Measurements from ENCODE around the gene WDR72. TPM values are rescaled to one million over a fixed set of nuclear protein-coding genes. Genes with fewer than 3 reads are reported as not detected.

The WDR72 gene
- total and polyA plus RNA-seq, 9 donors, result 0.04 to 4.4 (median 0.82) TPM; not detected in 2

GRCh38 chr15:53477981-53478766, 281.3 kb downstream of the WDR72 start:
- 86 to 88% (median 86%) methylated on average over 9 of the region's 9 CpGs for WGBS, 3 donors

GRCh38 chr15:53473886-53474285, 285.6 kb downstream of the WDR72 start:
- H3K4me3 ChIP-seq, result no peak overlapping the region
- H3K4me1 ChIP-seq (ENCODE audit: insufficient read depth), result no peaks in the 10 kb centered on the region
- TF ChIP-seq POLR2A (IDR thresholded peaks at IDR 0.05), result no peak
- TF ChIP-seq EP300 (IDR thresholded peaks at IDR 0.05), result no peak
- TF ChIP-seq CTCF (IDR thresholded peaks at IDR 0.05), result no peak
- H3K27ac ChIP-seq, result no peak overlapping the region
- H3K27me3 ChIP-seq, result no peaks in the 10 kb centered on the region
- H3K36me3 ChIP-seq, result no peaks in the 10 kb centered on the region
- WGBS, 3 donors, result 8 to 30% (median 21%) methylated on average over 1 of the region's 1 CpG
- intact Hi-C loops (cut with DNase I), result no loop called here
- no peak for DNase-seq
- no peaks in the 10 kb centered on the region for H3K9me3 ChIP-seq

More at GRCh38 chr15:53477981-53478766, 281.3 kb downstream of the WDR72 start:
- intact Hi-C loops (cut with DNase I), result no loop called here
- H3K4me3 ChIP-seq, result no peak overlapping the region
- no peak overlapping the region for H3K27ac ChIP-seq
- no peak for TF ChIP-seq EP300 (IDR thresholded peaks at IDR 0.05)
- TF ChIP-seq POLR2A (IDR thresholded peaks at IDR 0.05), result no peak
- TF ChIP-seq CTCF (IDR thresholded peaks at IDR 0.05), result no peak
- H3K9me3 ChIP-seq, result no peaks in the 10 kb centered on the region
- no peaks in the 10 kb centered on the region for H3K36me3 ChIP-seq
- H3K4me1 ChIP-seq (ENCODE audit: insufficient read depth), result no peaks in the 10 kb centered on the region
- DNase-seq, result no peak
- H3K27me3 ChIP-seq, result no peaks in the 10 kb centered on the region

- no peaks in the 10 kb centered on the region for H3K9me3 ChIP-seq
- TF ChIP-seq CTCF (IDR thresholded peaks at IDR 0.05) (no peak), EP300 (IDR thresholded peaks at IDR 0.05) (no peak), POLR2A (IDR thresholded peaks at IDR 0.05) (no peak)
- no peak overlapping the region for H3K27ac ChIP-seq
- H3K36me3 ChIP-seq, result no peaks in the 10 kb centered on the region
- no peaks in the 10 kb centered on the region for H3K27me3 ChIP-seq
- H3K4me1 ChIP-seq (ENCODE audit: insufficient read depth), result no peaks in the 10 kb centered on the region
- intact Hi-C loops (cut with DNase I), result no loop called here
- no peak for DNase-seq
- WGBS, 3 donors, result 17 to 49% (median 19%) methylated on average over 4 of the region's 4 CpGs
- no peak overlapping the region for H3K4me3 ChIP-seq
Observed at GRCh38 chr15:53473435-53473834, 286.0 kb downstream of the WDR72 start.

- Histone ChIP-seq H3K4me3 (no peak overlapping the region), H3K36me3 (no peaks in the 10 kb centered on the region), H3K27me3 (no peaks in the 10 kb centered on the region), H3K27ac (no peak overlapping the region), H3K4me1 (ENCODE audit: insufficient read depth) (no peaks in the 10 kb centered on the region), H3K9me3 (no peaks in the 10 kb centered on the region)
- DNase-seq, result no peak
- no peak for TF ChIP-seq EP300 (IDR thresholded peaks at IDR 0.05)
- intact Hi-C loops (cut with DNase I), result no loop called here
- WGBS, 3 donors, result 11 to 31% (median 21%) methylated on average over 5 of the region's 5 CpGs
Observed at GRCh38 chr15:53472883-53473282, 286.6 kb downstream of the WDR72 start.

GRCh38 chr15:53472210-53472609, 287.3 kb downstream of the WDR72 start:
- Histone ChIP-seq H3K9me3 (no peaks in the 10 kb centered on the region), H3K27ac (no peak overlapping the region), H3K36me3 (no peaks in the 10 kb centered on the region), H3K4me1 (ENCODE audit: insufficient read depth) (no peaks in the 10 kb centered on the region), H3K27me3 (no peaks in the 10 kb centered on the region), H3K4me3 (no peak overlapping the region)
- TF ChIP-seq EP300 (IDR thresholded peaks at IDR 0.05) (no peak), POLR2A (IDR thresholded peaks at IDR 0.05) (no peak), CTCF (IDR thresholded peaks at IDR 0.05) (no peak)
- 71 to 74% (median 72%) methylated on average over 3 of the region's 3 CpGs for WGBS, 3 donors
- no peak for DNase-seq
- intact Hi-C loops (cut with DNase I), result no loop called here

Data from ovary (tissue), 9 donors.